GM12801 (cell line): ENCODE results near the gene CDH8.

ENCODE experiments used
- CTCF ChIP-seq: IDR thresholded peaks from one replicate; pipeline ENCODE4 v1.5.1; 2011; ENCODE audit warnings: control low read depth; ENCODE audit not compliant: insufficient read length; ENCODE audit errors: extremely low read depth

Gene CDH8

GRCh38 chr16:62066747-62067146 lies 30.5 kb upstream of the CDH8 start:
- TF ChIP-seq CTCF, result no peak

- TF ChIP-seq CTCF, result no peak
Measured at GRCh38 chr16:62064173-62064572, 27.9 kb upstream of the CDH8 start.

GRCh38 chr16:62060089-62060488 lies 23.9 kb upstream of the CDH8 start:
- TF ChIP-seq CTCF, result no peak

- TF ChIP-seq CTCF, result no peak
Measured at GRCh38 chr16:62059527-62059926, 23.3 kb upstream of the CDH8 start.

GRCh38 chr16:62058412-62058811 lies 22.2 kb upstream of the CDH8 start:
- no peak for TF ChIP-seq CTCF

GRCh38 chr16:62051942-62052341 lies 15.7 kb upstream of the CDH8 start:
- no peak for TF ChIP-seq CTCF

- TF ChIP-seq CTCF, result no peak
Measured at GRCh38 chr16:62050793-62051192, 14.6 kb upstream of the CDH8 start.

GRCh38 chr16:62046801-62047200 lies 10.6 kb upstream of the CDH8 start:
- TF ChIP-seq CTCF, result no peak
